ENCODE measurements around the gene TEAD4. TPM values are rescaled to one million over a fixed set of nuclear protein-coding genes. Genes with fewer than 3 reads are reported as not detected.

TEAD4 gene
- total and polyA plus RNA-seq, 2 experiments from 2014 or later, result 68.1 to 145 TPM

DNA sequence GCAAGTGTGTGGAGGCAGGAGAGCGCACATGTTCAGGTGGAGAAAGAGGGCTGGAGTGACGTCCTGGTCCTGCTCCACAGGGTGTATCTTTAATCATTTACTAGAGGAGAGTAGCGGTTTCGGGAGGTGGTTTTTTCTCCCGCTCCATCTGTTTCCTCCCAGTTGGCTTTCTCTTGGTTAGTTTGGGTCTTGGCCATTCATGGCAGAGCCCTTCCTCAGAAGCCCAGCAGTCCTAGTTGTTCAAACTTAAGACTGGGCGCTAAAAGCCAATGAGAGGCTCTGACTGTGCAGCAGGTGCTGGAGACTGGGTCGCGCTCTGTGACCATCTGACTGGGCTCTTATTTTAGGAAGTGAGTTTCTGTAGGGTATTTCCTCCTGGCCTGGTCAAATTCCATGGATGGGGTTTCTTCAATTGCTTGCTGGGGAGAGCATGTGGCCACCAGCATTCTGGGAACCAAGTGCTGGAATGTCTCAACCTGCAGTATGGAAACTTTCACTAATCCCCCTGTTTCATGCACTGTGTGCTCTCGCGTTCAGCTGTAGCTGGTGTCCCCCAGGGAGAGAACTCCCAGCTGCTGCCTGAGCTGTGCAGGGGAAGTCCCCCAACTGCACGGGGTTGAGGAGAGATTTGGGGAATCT is 90.5 kb downstream of the TEAD4 start (continued):
- TF ChIP-seq, protein P1, sequence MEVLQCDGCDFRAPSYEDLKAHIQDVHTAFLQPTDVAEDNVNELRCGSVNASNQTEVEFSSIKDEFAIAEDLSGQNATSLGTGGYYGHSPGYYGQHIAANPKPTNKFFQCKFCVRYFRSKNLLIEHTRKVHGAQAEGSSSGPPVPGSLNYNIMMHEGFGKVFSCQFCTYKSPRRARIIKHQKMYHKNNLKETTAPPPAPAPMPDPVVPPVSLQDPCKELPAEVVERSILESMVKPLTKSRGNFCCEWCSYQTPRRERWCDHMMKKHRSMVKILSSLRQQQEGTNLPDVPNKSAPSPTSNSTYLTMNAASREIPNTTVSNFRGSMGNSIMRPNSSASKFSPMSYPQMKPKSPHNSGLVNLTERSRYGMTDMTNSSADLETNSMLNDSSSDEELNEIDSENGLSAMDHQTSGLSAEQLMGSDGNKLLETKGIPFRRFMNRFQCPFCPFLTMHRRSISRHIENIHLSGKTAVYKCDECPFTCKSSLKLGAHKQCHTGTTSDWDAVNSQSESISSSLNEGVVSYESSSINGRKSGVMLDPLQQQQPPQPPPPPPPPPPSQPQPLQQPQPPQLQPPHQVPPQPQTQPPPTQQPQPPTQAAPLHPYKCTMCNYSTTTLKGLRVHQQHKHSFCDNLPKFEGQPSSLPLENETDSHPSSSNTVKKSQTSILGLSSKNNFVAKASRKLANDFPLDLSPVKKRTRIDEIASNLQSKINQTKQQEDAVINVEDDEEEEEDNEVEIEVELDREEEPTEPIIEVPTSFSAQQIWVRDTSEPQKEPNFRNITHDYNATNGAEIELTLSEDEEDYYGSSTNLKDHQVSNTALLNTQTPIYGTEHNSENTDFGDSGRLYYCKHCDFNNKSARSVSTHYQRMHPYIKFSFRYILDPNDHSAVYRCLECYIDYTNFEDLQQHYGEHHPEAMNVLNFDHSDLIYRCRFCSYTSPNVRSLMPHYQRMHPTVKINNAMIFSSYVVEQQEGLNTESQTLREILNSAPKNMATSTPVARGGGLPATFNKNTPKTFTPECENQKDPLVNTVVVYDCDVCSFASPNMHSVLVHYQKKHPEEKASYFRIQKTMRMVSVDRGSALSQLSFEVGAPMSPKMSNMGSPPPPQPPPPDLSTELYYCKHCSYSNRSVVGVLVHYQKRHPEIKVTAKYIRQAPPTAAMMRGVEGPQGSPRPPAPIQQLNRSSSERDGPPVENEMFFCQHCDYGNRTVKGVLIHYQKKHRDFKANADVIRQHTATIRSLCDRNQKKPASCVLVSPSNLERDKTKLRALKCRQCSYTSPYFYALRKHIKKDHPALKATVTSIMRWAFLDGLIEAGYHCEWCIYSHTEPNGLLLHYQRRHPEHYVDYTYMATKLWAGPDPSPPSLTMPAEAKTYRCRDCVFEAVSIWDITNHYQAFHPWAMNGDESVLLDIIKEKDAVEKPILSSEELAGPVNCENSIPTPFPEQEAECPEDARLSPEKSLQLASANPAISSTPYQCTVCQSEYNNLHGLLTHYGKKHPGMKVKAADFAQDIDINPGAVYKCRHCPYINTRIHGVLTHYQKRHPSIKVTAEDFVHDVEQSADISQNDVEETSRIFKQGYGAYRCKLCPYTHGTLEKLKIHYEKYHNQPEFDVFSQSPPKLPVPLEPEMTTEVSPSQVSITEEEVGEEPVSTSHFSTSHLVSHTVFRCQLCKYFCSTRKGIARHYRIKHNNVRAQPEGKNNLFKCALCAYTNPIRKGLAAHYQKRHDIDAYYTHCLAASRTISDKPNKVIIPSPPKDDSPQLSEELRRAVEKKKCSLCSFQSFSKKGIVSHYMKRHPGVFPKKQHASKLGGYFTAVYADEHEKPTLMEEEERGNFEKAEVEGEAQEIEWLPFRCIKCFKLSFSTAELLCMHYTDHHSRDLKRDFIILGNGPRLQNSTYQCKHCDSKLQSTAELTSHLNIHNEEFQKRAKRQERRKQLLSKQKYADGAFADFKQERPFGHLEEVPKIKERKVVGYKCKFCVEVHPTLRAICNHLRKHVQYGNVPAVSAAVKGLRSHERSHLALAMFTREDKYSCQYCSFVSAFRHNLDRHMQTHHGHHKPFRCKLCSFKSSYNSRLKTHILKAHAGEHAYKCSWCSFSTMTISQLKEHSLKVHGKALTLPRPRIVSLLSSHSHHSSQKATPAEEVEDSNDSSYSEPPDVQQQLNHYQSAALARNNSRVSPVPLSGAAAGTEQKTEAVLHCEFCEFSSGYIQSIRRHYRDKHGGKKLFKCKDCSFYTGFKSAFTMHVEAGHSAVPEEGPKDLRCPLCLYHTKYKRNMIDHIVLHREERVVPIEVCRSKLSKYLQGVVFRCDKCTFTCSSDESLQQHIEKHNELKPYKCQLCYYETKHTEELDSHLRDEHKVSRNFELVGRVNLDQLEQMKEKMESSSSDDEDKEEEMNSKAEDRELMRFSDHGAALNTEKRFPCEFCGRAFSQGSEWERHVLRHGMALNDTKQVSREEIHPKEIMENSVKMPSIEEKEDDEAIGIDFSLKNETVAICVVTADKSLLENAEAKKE (CRISPR knock-in tag; IDR thresholded peaks at IDR 0.05), result no peak

DNA sequence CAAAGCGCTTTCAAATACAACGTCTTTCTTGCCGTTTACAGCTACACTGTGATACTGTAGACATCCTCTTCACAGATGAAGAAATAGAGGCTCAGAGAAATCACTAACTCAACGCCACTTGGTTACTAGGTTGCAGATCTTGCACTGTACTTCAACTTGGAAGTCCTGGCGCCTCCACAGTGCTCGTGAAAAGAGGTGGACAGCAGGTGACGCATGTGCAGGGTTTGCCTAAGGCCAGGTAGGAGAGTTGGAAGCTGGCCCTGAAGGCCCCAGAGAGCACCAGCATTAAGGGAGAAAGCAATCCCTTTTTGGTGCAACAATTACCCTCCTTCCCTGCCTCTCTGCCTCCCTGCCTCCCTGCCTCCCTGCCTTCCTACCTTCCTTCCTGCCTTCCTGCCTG is 95.2 kb downstream of the TEAD4 start:
- ATAC-seq (no peak), DNase-seq (ENCODE audit: low spot score) (no peak)
- Mint-ChIP-seq H3K36me3 (ENCODE audit: low read depth) (no peaks in the 10 kb centered on the region), H3K4me1 (peaks cover 11% of the 10 kb centered on the region), H3K27ac (no peak overlapping the region), H3K9me3 (no peaks in the 10 kb centered on the region; the same call in 2 of the 3 replicates), H3K4me3 (no peak overlapping the region), H3K27me3 (ENCODE audit: insufficient read depth, low read depth, poor library complexity) (peaks cover 6% of the 10 kb centered on the region)
- H3K27ac ChIP-seq (ENCODE audit: low read depth), result no peak overlapping the region
- no peak overlapping the region for H3K4me2 ChIP-seq
- H3K27me3 ChIP-seq (ENCODE audit: insufficient read depth), result no peaks in the 10 kb centered on the region
- no peaks in the 10 kb centered on the region for H3K79me2 ChIP-seq (replicated peaks; ENCODE audit: insufficient read depth)
- no peaks in the 10 kb centered on the region for H3F3A ChIP-seq (replicated peaks; ENCODE audit: low read depth)
- H4K20me1 ChIP-seq (replicated peaks; ENCODE audit: insufficient read depth), result no peaks in the 10 kb centered on the region
- H3K36me3 ChIP-seq (ENCODE audit: insufficient read depth), result no peaks in the 10 kb centered on the region
- H2AFZ ChIP-seq, result no peak overlapping the region
- H3K4me1 ChIP-seq (ENCODE audit: insufficient read depth), result peaks cover 10% of the 10 kb centered on the region
- no peak overlapping the region for H3K4me3 ChIP-seq
- no peaks in the 10 kb centered on the region for H3K9me2 ChIP-seq (ENCODE audit: insufficient read depth)
- TF ChIP-seq EZH2phosphoT487 (IDR thresholded peaks at IDR 0.05; ENCODE audit: unreplicated experiment), result no peak
- no peak for TF ChIP-seq POLR2AphosphoS5 (IDR thresholded peaks at IDR 0.05; ENCODE audit: low read depth)
- TF ChIP-seq NANOG (IDR thresholded peaks at IDR 0.05; ENCODE audit: borderline replicate concordance), result no peak
- TF ChIP-seq EZH2 (IDR thresholded peaks at IDR 0.05; ENCODE audit: low read depth, unreplicated experiment), result no peak
- TF ChIP-seq, protein P2, sequence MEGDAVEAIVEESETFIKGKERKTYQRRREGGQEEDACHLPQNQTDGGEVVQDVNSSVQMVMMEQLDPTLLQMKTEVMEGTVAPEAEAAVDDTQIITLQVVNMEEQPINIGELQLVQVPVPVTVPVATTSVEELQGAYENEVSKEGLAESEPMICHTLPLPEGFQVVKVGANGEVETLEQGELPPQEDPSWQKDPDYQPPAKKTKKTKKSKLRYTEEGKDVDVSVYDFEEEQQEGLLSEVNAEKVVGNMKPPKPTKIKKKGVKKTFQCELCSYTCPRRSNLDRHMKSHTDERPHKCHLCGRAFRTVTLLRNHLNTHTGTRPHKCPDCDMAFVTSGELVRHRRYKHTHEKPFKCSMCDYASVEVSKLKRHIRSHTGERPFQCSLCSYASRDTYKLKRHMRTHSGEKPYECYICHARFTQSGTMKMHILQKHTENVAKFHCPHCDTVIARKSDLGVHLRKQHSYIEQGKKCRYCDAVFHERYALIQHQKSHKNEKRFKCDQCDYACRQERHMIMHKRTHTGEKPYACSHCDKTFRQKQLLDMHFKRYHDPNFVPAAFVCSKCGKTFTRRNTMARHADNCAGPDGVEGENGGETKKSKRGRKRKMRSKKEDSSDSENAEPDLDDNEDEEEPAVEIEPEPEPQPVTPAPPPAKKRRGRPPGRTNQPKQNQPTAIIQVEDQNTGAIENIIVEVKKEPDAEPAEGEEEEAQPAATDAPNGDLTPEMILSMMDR (conservative IDR thresholded peaks at IDR 0.05; ENCODE audit: low read depth in 2 of 2), result no peak
- TF ChIP-seq, protein P3, sequence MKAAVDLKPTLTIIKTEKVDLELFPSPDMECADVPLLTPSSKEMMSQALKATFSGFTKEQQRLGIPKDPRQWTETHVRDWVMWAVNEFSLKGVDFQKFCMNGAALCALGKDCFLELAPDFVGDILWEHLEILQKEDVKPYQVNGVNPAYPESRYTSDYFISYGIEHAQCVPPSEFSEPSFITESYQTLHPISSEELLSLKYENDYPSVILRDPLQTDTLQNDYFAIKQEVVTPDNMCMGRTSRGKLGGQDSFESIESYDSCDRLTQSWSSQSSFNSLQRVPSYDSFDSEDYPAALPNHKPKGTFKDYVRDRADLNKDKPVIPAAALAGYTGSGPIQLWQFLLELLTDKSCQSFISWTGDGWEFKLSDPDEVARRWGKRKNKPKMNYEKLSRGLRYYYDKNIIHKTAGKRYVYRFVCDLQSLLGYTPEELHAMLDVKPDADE (IDR thresholded peaks at IDR 0.05), result no peak
